H1 (cell line): Measurements from ENCODE around the gene TUBGCP6. TPM values are rescaled to one million over a fixed set of nuclear protein-coding genes. Genes with fewer than 3 reads are reported as not detected.

ENCODE experiments used
- ASH2L ChIP-seq: fragments of 200-600, 300-600 bp; sonication (generic); IDR thresholded peaks from one replicate; pipeline ENCODE4 v1.7.1; 2017; ENCODE audit warnings: low read length
- E2F6 ChIP-seq: IDR thresholded peaks from 2 replicates; pipeline ENCODE4 v1.6.1; 2012; ENCODE audit warnings: inconsistent platforms
- GABPA ChIP-seq: IDR thresholded peaks from 2 replicates; pipeline ENCODE4 v1.6.1; 2011; ENCODE audit warnings: mild to moderate bottlenecking, low read length, moderate library complexity, borderline replicate concordance; ENCODE audit not compliant: insufficient read depth
- JUN ChIP-seq: IDR thresholded peaks from 2 replicates; pipeline ENCODE4 v1.6.1; 2011; ENCODE audit warnings: low read depth, mild to moderate bottlenecking, improper control_type of control experiment, low read length
- JUND ChIP-seq: IDR thresholded peaks from 2 replicates; pipeline ENCODE4 v1.6.1; 2011; ENCODE audit warnings: mild to moderate bottlenecking, improper control_type of control experiment, low read length
- POU5F1 ChIP-seq: IDR thresholded peaks from 2 replicates; pipeline ENCODE4 v1.6.1; 2011; ENCODE audit warnings: low read depth, mild to moderate bottlenecking, low read length, moderate library complexity
- polyA plus RNA-seq, 7 experiments: library from polyadenylated mRNA; depleted of rRNA in 3 of 7; stranded (reverse) in 5 of 7; unstranded in 2 of 7; fragments of >200 nt in 5 of 7; fragments of 200-250 nt in 2 of 7; gene quantifications; 1 replicate in 5 of 7; 2 replicates in 1 of 7; 4 replicates in 1 of 7; pipeline versions ENCODE4 v1.2.1 to v1.2.3, GENCODE V29; 2011 to 2013; ENCODE audit warnings: missing spikeins in 2 of 7, mixed read lengths in 2 of 7
- total RNA-seq: library from RNA; stranded (reverse); fragmentation: NEBNext Ultra II Directional; extraction: Animal tissue kit (Norgen Biotek cat#: 25700); gene quantifications from 2 replicates; pipeline ENCODE4 v1.2.1, GENCODE V29; 2021

Gene TUBGCP6
- total and polyA plus RNA-seq, 2 of the 8 experiments (the other 6 are each of a cell fraction or from before 2014, with no cell fraction given), result 24.2 to 24.7 TPM

- no peak for TF ChIP-seq E2F6
- no peak for TF ChIP-seq ASH2L
- no peak for TF ChIP-seq JUN
- no peak for TF ChIP-seq GABPA
- no peak for TF ChIP-seq JUND
- no peak for TF ChIP-seq POU5F1
These were observed 45.3 kb upstream of the TUBGCP6 start (continued) for GRCh38 chr22:50289942-50290630.
